ENCODE measurements around the gene SLC10A7. TPM values are rescaled to one million over a fixed set of nuclear protein-coding genes. Genes with fewer than 3 reads are reported as not detected.

The SLC10A7 gene
- total and polyA plus RNA-seq, 2 of the 13 experiments (the other 11 are each of a cell fraction or from before 2014, with no cell fraction given) = 18.5 to 18.8 TPM

- TF ChIP-seq, protein P1, sequence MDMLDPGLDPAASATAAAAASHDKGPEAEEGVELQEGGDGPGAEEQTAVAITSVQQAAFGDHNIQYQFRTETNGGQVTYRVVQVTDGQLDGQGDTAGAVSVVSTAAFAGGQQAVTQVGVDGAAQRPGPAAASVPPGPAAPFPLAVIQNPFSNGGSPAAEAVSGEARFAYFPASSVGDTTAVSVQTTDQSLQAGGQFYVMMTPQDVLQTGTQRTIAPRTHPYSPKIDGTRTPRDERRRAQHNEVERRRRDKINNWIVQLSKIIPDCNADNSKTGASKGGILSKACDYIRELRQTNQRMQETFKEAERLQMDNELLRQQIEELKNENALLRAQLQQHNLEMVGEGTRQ (IDR thresholded peaks at IDR 0.05; ENCODE audit: low read depth, low read length) = no peak
- TF ChIP-seq, protein P1 (CRISPR knock-in tag; IDR thresholded peaks at IDR 0.05; ENCODE audit: borderline replicate concordance) = no peak
- TF ChIP-seq, protein P2, sequence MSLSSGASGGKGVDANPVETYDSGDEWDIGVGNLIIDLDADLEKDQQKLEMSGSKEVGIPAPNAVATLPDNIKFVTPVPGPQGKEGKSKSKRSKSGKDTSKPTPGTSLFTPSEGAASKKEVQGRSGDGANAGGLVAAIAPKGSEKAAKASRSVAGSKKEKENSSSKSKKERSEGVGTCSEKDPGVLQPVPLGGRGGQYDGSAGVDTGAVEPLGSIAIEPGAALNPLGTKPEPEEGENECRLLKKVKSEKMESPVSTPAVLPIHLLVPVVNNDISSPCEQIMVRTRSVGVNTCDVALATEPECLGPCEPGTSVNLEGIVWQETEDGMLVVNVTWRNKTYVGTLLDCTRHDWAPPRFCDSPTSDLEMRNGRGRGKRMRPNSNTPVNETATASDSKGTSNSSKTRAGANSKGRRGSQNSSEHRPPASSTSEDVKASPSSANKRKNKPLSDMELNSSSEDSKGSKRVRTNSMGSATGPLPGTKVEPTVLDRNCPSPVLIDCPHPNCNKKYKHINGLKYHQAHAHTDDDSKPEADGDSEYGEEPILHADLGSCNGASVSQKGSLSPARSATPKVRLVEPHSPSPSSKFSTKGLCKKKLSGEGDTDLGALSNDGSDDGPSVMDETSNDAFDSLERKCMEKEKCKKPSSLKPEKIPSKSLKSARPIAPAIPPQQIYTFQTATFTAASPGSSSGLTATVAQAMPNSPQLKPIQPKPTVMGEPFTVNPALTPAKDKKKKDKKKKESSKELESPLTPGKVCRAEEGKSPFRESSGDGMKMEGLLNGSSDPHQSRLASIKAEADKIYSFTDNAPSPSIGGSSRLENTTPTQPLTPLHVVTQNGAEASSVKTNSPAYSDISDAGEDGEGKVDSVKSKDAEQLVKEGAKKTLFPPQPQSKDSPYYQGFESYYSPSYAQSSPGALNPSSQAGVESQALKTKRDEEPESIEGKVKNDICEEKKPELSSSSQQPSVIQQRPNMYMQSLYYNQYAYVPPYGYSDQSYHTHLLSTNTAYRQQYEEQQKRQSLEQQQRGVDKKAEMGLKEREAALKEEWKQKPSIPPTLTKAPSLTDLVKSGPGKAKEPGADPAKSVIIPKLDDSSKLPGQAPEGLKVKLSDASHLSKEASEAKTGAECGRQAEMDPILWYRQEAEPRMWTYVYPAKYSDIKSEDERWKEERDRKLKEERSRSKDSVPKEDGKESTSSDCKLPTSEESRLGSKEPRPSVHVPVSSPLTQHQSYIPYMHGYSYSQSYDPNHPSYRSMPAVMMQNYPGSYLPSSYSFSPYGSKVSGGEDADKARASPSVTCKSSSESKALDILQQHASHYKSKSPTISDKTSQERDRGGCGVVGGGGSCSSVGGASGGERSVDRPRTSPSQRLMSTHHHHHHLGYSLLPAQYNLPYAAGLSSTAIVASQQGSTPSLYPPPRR (CRISPR knock-in tag; IDR thresholded peaks at IDR 0.05; ENCODE audit: borderline replicate concordance) = no peak
- TF ChIP-seq ZBTB4 (CRISPR knock-in tag; IDR thresholded peaks at IDR 0.05; ENCODE audit: borderline replicate concordance) (peak; percentile 17; the same call in 1 of the 2 replicates), ZNF616 (CRISPR knock-in tag; IDR thresholded peaks at IDR 0.05; ENCODE audit: low read depth) (peak; percentile 78; the same call in 1 of the 2 replicates), ZNF282 (IDR thresholded peaks at IDR 0.05; ENCODE audit: partially characterized antibody) (no peak), ZSCAN12 (CRISPR knock-in tag; IDR thresholded peaks at IDR 0.05) (0 out of 2 replicates have a peak, but pooled peaks have one; percentile 45), MATR3 (CRISPR knock-in tag; IDR thresholded peaks at IDR 0.05) (no peak), ZSCAN25 (CRISPR knock-in tag; IDR thresholded peaks at IDR 0.05) (peak; percentile 59; the same call in 1 of the 2 replicates), ZNF598 (CRISPR knock-in tag; IDR thresholded peaks at IDR 0.05; ENCODE audit: borderline replicate concordance) (peak; percentile 98; the same call in 1 of the 2 replicates), CCDC6 (CRISPR knock-in tag; IDR thresholded peaks at IDR 0.05) (no peak)
- TF ChIP-seq, protein P3, sequence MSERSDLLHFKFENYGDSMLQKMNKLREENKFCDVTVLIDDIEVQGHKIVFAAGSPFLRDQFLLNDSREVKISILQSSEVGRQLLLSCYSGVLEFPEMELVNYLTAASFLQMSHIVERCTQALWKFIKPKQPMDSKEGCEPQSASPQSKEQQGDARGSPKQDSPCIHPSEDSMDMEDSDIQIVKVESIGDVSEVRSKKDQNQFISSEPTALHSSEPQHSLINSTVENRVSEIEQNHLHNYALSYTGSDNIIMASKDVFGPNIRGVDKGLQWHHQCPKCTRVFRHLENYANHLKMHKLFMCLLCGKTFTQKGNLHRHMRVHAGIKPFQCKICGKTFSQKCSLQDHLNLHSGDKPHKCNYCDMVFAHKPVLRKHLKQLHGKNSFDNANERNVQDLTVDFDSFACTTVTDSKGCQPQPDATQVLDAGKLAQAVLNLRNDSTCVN (CRISPR knock-in tag; IDR thresholded peaks at IDR 0.05; ENCODE audit: borderline replicate concordance) = peak; percentile 52
- TF ChIP-seq, protein P4, sequence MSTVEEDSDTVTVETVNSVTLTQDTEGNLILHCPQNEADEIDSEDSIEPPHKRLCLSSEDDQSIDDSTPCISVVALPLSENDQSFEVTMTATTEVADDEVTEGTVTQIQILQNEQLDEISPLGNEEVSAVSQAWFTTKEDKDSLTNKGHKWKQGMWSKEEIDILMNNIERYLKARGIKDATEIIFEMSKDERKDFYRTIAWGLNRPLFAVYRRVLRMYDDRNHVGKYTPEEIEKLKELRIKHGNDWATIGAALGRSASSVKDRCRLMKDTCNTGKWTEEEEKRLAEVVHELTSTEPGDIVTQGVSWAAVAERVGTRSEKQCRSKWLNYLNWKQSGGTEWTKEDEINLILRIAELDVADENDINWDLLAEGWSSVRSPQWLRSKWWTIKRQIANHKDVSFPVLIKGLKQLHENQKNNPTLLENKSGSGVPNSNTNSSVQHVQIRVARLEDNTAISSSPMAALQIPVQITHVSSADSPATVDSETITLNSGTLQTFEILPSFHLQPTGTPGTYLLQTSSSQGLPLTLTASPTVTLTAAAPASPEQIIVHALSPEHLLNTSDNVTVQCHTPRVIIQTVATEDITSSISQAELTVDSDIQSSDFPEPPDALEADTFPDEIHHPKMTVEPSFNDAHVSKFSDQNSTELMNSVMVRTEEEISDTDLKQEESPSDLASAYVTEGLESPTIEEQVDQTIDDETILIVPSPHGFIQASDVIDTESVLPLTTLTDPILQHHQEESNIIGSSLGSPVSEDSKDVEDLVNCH (CRISPR knock-in tag; IDR thresholded peaks at IDR 0.05) = no peak
Observed at GRCh38 chr4:146522098-146522868, 543 bp upstream of the SLC10A7 start (continued).

Measured in HepG2 (cell line).